GM12892 (cell line): ENCODE data around the gene PCK1.
A peak's percentile ranks its signal among the peaks of the same experiment; 100 is the strongest.

Experiments
- DNase-seq: peaks from one replicate; pipeline ENCODE4 v3.0.0; 2011; ENCODE audit not compliant: insufficient read length
- FAIRE-seq: peaks from 2 replicates; lab custom pipeline; 2011; peaks lifted over from hg19 to GRCh38; lab: Jason Lieb, UNC
- POLR2A ChIP-seq: IDR thresholded peaks from 2 replicates; pipeline ENCODE4 v1.6.1; 2011; ENCODE audit warnings: low read depth, low read length, control low read depth
- POLR2AphosphoS5 ChIP-seq: IDR thresholded peaks from 2 replicates; pipeline ENCODE4 v1.6.1; 2011; ENCODE audit warnings: low read depth, low read length, control low read depth
- TAF1 ChIP-seq: IDR thresholded peaks from 2 replicates; pipeline ENCODE4 v1.6.1; 2011; ENCODE audit warnings: low read depth, mild to moderate bottlenecking, control low read depth, low read length, borderline replicate concordance

The PCK1 gene

DNA sequence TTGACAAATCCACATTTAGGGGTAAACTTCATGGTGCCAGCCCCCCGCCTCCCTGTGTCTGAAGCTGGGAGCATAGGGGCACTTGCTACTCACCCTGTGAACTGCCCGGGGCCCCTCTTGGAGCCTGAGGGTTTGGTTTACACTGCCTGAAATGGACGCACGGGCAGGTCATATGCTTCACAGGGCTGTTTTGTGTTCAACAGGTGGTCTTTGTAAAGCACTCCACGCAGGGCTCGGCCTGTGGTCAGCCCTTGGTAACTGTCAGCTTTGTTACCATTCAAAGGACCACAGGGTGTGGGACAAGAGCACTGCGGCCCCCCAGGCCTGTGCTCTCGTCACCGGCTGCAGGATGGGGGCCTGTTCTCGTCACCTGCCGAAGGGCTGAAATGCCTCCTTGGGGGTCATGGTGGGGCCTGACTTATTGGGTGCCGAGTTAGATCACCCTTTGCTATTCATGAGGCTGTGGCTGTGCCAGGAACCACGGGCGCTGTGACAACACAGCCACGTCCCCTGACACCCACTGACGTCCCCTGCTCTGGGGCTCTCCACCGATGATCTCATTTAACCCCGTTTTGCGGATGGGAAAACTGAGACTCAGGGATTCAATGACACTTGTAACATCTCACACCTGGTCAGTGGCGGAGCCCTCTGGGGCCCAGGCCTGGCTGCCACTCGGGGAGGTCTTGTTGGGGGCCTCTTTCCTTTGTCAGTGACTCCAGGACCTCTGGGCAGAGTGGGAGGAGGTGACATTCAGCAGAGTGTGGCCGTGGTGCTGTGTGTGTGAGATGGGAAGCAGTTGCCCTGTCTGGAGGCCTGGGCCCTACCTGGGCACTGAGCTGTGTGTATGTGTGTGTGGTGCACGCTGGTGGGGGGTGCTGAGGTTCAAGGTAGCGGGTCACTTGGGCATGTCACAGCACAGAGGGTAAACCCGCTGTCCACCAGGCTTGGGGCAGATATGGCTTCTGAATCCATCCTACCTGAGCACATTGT, 34.4 kb downstream of the PCK1 start:
- TF ChIP-seq POLR2AphosphoS5: no peak
- no peak for TF ChIP-seq TAF1
- no peak for TF ChIP-seq POLR2A
- FAIRE-seq (no peak), DNase-seq (no peak)

GRCh38 chr20:57596358-57596757, 35.4 kb downstream of the PCK1 start:
- no peak for FAIRE-seq
- DNase-seq: no peak
- no peak for TF ChIP-seq POLR2A
- no peak for TF ChIP-seq POLR2AphosphoS5
- TF ChIP-seq TAF1: no peak

DNA sequence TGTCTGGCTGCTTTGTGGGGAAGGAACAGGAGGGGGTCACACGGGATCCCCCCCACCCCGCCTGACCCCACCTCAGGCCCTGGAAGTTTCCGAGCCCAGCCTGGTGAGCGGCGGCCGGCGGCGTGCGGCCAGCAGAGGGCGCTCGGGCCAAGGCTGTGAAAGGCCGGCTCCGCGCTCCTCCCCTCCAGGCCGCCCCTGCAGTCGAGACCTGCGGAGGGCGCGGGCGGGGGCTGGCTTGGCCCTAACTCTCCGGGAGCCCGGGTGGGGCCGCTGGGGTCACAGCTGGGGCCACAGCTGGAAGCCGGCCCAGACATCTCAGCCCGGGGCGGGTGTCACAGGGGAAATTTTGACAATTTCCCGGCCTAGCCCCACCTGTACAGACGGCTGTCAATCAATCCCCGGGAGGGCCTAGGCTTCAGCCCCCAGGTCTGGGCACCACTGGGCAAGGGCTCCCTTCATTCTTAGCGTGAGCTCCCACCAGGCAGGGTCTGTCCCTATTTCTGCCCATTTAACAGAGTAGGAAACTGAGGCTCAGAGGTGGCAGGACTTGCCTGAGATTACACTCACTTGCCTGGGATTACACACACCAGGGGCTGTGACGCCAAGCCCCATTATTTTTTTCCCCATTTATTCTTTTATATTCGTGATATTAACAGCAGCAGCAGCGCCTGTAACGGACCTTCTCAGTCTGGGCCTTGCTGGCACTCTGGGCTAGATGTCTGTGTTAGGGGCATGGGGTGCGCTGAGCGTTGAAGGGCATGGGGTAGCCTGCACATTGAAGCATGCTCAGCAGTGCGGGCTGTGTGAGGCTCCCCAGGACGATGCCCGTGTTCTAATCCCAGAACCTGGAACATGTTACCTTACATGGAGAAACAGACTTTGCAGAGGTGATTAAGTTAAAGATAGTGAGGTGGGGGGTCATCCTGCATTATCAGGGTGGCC, 36.4 kb downstream of the PCK1 start:
- TF ChIP-seq POLR2AphosphoS5: no peak
- TF ChIP-seq POLR2A: no peak
- TF ChIP-seq TAF1: no peak
- FAIRE-seq: peak; percentile 84
- peak; percentile 92 for DNase-seq

DNA sequence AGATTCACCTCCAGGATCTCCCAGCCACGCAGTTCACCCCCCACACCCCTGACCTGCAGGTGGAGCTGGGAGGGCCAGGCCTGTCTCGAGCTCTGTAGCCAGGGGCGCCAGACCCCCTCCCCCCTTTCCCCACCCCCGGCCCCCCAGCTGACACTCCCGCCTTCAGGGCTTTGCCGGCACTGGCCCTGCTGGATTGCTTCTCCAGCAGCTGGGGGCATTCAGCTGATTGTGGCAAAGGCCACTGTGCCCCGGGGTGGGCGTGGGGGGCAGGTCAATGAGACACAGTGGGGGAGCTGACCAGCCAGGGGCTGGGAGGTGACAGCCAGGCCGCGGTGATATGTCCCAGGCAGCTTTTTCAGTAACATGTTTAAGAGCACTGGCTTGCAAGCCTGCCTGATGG, 37.1 kb downstream of the PCK1 start:
- FAIRE-seq (no peak), DNase-seq (no peak)
- TF ChIP-seq POLR2A: no peak
- no peak for TF ChIP-seq TAF1
- no peak for TF ChIP-seq POLR2AphosphoS5

DNA sequence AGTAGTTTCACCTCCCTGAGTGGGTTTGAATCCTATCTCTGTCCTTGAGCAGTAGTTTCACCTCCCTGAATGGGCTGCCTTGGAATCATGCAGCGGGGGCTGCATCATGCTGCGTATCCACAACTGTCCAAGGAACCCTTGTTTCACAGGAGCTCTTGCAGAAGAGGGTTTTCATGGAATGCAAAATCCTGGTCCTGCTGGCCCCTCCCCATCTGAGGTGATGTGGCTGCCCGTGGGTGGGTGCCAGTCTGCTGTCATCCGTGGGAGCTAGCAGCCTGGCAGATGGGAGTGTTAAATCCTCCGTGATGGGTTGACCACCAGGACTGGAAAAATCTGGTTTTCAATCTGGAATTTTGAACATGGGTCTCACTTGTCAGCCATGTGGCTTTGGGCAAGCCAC, 37.6 kb downstream of the PCK1 start:
- no peak for TF ChIP-seq TAF1
- no peak for TF ChIP-seq POLR2A
- no peak for TF ChIP-seq POLR2AphosphoS5
- no peak for DNase-seq
- FAIRE-seq: no peak

- DNase-seq: no peak
- FAIRE-seq: peak; percentile 61
- TF ChIP-seq TAF1 (no peak), POLR2AphosphoS5 (no peak), POLR2A (no peak)
Measured at GRCh38 chr20:57600320-57601210, 39.7 kb downstream of the PCK1 start.

- TF ChIP-seq TAF1: no peak
- TF ChIP-seq POLR2AphosphoS5: no peak
- FAIRE-seq: no peak
- DNase-seq: no peak
Measured at GRCh38 chr20:57601211-57601570, 40.3 kb downstream of the PCK1 start.

DNA sequence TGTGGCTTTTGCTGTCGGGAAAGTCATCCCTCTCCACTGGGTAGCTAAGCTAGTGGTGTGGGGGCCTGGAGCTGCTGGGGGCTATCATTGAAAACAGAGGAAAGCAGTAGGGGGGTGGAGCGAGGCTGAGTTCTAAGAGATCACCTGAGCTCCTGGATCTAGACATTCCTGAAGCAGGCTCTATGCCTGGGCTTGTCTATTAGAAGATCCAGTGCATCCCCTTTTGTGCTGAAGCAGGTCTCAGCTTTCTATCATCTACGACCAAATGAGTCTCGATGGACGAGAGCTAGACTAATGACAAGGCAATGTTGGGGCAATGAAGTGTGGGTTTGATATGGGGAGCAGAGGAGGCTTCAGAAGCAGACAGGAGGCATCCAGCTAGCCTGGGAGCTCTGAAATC, 40.8 kb downstream of the PCK1 start:
- no peak for FAIRE-seq
- no peak for DNase-seq
- TF ChIP-seq POLR2A (no peak), POLR2AphosphoS5 (no peak), TAF1 (no peak)

DNA sequence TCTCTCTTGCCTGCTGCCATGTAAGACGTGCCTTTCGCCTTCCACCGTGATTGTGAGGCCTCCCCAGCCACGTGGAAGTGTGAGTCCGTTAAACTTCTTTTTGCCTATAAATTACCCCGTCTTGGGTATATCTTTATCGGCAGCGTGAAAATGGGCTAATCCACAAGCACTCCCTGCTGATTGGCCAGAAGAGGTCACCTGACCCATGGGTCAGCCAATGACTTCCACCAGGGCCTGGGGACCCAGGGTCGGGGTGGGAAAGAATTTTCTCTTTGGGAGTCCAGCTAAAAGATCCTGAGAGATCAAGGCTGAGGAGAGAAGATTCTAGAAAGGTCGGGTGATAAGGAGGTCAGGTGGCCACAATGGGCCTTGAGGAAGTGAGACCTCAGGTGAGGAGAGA, 42.2 kb downstream of the PCK1 start:
- DNase-seq (no peak), FAIRE-seq (no peak)
- TF ChIP-seq POLR2AphosphoS5 (no peak), TAF1 (no peak), POLR2A (no peak)

- TF ChIP-seq POLR2A: no peak
- FAIRE-seq: no peak
Measured at GRCh38 chr20:57605045-57605444, 44.1 kb downstream of the PCK1 start.

DNA sequence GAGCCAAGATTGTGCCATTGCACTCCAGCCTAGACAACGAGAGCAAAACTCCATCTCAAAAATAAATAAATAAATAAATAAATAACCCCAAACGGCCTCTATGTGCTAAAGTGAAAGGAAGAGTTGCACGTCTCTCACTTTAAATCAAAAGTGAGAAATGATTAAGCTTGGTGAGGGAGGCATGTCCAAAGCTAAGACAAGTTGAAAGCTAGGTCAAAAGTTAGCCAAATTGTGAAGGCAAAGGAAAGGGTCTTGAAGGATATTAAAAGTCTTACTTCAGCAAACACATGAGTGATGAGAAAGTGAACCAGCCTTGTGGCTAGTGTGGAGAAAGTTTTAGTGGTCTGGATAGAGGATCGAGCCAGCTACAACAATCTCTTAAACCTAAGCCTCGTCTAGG, 45.0 kb downstream of the PCK1 start:
- FAIRE-seq (no peak), DNase-seq (no peak)
- TF ChIP-seq POLR2AphosphoS5: no peak
- TF ChIP-seq POLR2A: no peak

More at GRCh38 chr20:57605045-57605444, 44.1 kb downstream of the PCK1 start:
- DNase-seq: no peak
